Adrenal gland (tissue), 5 donors: ENCODE measurements around the gene PLXNA4.

Experiments
- POLR2A ChIP-seq, 2 donors: fragments of 450-650 bp; IDR thresholded peaks; one replicate each; pipeline ENCODE4 v1.6.1; 2017; ENCODE audit warnings: antibody characterized with exemption in 2 of 2, mild to moderate bottlenecking in 2 of 2, moderate library complexity in 1 of 2
- TF ChIP-seq, protein P1 (sequence below), 6 experiments: fragments of 450-650 bp in 4 of 6; fragments of 200-600 bp in 2 of 6; sonication (generic) in 1 of 6; IDR thresholded peaks; 1 replicate in 5 of 6; 2 replicates in 1 of 6; pipeline versions ENCODE4 v1.5.1 to v1.8.0; 2016 to 2021; ENCODE audit warnings: antibody characterized with exemption in 6 of 6, mild to moderate bottlenecking in 2 of 6, moderate library complexity in 1 of 6
- donor health status: DM: no; HTN: no; CAD: no.

DNA sequence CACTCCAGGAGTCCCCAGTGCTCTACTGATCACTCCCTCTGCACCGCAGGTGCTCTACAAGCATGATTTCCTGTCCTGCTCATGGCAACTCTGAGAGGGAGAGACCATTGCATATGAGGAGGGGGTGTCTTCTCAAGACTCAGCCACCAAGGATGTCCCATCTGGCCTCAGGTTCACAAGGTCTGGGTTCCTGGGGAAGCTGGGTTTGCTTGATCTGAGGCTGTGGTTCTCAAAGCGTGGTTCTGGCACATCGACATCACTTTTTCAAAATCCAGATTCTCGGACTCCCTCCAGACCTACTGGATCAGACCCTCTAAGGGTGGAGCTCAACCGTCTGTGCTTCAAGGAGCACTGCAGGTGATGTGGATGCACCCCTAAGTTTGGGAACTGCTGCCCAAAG, 247.5 kb downstream of the PLXNA4 start:
- TF ChIP-seq POLR2A (IDR thresholded peaks at IDR 0.05): no peak
- TF ChIP-seq, protein P1, sequence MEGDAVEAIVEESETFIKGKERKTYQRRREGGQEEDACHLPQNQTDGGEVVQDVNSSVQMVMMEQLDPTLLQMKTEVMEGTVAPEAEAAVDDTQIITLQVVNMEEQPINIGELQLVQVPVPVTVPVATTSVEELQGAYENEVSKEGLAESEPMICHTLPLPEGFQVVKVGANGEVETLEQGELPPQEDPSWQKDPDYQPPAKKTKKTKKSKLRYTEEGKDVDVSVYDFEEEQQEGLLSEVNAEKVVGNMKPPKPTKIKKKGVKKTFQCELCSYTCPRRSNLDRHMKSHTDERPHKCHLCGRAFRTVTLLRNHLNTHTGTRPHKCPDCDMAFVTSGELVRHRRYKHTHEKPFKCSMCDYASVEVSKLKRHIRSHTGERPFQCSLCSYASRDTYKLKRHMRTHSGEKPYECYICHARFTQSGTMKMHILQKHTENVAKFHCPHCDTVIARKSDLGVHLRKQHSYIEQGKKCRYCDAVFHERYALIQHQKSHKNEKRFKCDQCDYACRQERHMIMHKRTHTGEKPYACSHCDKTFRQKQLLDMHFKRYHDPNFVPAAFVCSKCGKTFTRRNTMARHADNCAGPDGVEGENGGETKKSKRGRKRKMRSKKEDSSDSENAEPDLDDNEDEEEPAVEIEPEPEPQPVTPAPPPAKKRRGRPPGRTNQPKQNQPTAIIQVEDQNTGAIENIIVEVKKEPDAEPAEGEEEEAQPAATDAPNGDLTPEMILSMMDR (IDR thresholded peaks at IDR 0.05): no peak
